Measurements from ENCODE around the gene C22orf15. TPM values are rescaled to one million over a fixed set of nuclear protein-coding genes. Genes with fewer than 3 reads are reported as not detected.
A peak's percentile ranks its signal among the peaks of the same experiment; 100 is the strongest.

Gene C22orf15
- total RNA-seq, 1 donor from 2014 or later, result 0.49 TPM

DNA sequence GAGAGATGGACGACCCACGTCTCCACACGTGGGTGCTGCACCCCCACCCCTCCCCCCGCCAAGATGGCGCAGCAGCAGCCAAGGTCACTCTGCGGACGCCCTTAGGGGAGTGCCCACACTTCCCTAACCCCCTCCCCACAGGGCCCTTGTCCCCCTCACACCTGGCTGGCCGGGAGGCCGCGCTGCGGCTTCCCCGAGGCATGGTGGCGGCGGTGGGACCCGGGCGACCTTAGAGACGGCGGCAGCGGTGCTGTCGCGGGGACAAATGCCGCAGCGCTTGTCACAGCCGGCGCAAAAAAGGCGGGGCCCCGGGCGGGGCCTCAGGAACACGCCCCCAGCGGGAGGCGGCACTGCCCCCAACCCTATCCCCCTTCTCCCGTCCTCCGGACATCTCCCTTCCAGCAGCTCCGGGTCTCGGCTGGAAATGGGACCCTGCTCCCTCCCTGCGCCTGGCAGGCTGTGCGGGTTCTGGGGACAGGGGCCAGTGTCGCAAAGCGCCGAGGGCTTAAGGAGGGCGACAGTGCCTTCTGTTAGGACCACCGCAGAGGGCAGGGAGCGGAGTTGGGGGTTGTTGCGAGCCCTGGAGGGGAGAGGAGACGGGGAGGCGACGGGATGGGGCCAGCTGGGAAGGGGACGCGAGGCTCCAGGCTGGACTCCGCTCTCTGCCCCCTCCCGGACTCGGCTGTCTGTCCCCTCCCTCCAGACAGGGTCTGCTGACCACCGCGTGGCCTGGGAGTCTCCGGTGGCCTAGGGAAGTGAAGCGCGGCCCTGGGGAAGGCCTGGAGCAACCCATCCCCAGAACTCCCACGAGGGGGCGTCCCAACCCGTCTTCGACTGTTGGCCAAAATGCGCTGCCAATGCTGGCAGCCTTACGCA, 5.1 kb downstream of the C22orf15 start, which contains the start of gene CHCHD10:
Gene CHCHD10 (minus strand): TSS at position 300 of the 876 bp plus-strand sequence. CDS start 98 bp downstream, at position 202.
- DNase-seq (ENCODE audit: low spot score) (peak; percentile 93), ATAC-seq (peak; percentile 86)
- intact Hi-C loops (cut with DNase I), result loop anchor here (5.0 kb wide), 1 partner anchor 79 kb away; no protein-coding TSS in a partner anchor

DNA sequence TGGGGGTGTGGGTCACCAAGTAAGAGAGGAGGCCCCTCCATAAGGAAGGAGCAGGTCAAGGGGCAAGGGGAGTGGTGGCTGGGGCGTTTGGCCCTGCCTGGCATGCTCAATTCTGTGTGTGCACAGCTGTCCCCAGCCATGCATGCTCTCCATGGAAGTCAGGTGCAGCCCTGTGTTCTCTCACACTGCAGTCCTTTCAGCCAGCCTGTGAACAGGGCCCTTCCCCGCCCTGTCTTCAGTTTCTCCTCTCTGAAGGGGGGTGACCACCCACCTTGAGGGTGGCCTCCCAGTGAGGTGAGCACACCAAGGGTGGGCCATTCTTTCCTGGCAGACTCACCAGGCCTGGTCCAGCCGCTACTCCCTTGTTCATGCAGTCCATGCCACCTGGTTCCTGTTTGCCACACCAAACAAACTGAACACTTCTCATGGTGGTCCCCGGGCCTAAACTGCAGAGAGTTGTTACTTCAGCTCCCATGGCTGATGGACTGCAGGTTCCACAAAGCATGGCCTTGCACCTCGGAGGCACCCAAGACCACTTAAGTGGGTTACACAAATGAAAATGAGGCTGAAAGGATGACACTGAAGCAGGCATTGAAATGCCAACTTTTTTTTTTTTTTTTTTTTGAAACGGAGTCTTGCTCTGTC, 6.7 kb downstream of the C22orf15 start:
- intact Hi-C loops (cut with DNase I), result loop anchor here (5.0 kb wide), 1 partner anchor 78 kb away; no protein-coding TSS in a partner anchor
- no peak for DNase-seq (ENCODE audit: low spot score)
- no peak for ATAC-seq

DNA sequence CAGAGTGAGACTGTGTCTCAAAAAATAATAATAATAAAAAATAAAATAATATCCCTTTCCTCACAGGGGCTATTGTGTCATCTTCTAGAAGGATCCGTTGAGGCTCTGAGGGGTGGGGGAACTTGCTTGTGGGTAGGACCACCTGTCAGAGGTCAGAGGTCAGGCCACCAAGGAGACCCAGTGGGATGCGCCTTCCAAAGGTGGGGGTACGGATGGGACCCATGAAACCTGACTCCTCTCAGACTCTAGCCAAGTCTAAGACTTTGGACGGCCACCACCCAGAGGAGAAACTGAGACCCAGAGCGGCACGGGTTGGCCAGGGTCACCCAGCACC, 9.5 kb downstream of the C22orf15 start:
- intact Hi-C loops (cut with DNase I), result no loop called here

DNA sequence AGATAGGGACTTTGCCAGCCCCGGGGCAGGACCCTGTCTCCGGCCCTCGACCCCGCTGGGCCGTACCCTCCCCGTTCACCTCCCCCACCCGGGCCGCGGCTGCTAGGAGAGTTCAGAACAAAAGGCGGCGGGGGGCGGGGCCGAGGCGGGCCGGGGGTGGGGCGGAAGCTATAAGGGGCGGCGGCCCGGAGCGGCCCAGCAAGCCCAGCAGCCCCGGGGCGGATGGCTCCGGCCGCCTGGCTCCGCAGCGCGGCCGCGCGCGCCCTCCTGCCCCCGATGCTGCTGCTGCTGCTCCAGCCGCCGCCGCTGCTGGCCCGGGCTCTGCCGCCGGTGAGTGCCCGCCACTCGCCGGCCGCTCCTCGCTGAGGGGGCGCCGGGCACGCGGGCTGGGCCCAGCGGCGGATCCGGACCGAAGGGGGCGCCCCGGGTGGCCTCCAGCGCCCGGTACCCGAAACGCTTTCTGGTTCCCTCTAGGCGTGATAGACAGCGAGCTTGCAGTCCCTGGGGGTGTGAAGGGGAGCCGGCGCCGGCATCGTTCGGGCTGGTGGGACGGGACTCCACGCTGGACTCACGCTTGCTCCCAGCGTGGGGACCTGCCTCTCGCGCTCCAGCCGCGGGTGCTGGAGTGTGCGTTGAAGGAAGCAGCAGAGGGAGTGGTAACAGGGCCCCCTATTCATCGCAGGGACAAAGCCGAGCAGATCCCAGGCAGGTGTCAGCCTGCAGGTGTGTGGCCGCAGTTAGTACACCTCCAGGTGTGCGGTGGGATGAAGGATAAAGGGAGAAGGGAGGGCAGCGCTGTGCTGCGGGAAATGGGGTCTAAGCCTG, 10.1 kb downstream of the C22orf15 start, which contains the start of gene MMP11:
Gene MMP11 (plus strand): TSS at position 201 of the 825 bp plus-strand sequence. CDS start 22 bp downstream, at position 223.
- intact Hi-C loops (cut with DNase I), result no loop called here
- ATAC-seq (peak; percentile 33), DNase-seq (ENCODE audit: low spot score) (peak; percentile 83)

More for the DNA sequence above, 9.5 kb downstream of the C22orf15 start:
- DNase-seq (ENCODE audit: low spot score), result no peak
- no peak for ATAC-seq

DNA sequence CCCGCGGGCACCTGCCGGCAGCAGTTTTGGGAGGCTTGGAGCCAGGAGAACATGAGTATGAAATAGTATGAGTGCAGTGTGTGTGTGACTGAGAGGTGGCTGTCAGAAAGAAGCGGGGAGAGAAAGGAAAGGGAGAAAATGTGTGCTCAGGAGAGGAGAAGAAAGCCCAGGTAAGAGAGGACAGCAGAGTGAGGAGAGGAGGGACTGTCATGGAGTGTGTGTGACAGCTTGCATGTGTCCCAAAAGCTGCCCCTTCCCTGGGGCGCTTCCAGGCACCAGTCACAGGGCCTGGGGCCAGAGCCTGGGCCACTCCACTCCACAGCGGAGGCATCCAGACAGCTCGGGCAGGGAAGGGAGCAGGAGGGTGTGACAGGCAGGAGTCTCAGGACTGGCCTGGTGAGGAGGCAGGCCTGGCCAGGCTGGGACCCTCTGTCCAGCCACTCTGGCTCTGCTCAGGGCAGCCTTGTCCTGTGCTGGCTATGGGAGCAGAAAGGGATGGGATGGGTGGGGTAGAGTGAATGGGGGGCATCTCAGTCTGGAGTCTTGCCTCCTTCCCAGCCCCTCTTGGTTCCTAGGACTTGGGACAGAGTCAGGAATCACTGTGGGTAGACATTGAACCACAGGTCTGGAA, 10.8 kb downstream of the C22orf15 start:
- ATAC-seq, result peak; percentile 18

DNA sequence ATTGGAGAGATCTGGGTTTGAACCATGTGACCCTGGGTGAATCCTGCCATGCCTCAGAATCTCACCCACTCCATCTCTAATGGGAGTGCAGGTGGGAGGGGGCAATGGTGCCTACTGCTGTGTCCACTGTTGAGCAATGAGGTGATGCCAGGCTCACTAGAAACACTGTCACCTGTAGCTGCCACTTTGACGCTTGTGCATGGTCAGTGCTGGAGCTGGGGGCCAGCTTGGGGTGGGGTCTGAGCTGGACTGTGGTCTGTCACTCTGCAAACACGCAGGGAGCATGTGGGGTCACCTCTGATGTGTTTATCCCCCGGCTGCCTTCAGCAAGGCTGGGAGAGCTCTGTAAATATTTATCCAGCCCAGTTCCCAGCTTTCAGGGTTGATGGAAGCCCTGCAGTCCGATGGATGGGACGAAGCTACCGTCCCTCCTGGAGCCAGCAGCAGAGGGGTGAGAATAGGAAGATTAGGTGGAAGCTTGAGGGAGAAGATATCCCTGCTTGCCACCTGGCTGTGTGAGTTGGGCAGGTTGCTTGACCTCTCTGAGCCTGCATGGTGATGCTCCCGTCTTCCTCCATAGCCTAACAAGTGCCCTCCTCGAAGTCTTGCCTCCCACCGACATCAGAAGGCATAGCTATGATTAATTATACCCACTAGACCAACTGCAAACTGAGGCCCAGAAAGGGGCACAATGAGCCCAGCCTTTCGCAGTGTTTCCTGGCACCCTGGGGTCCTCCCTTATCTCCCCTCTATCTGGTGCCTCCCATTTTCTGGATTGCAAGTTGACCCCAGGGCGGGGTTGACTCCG, 11.5 kb downstream of the C22orf15 start:
- DNase-seq (ENCODE audit: low spot score) (no peak), ATAC-seq (no peak)

More for the DNA sequence above, 10.8 kb downstream of the C22orf15 start:
- no peak for DNase-seq (ENCODE audit: low spot score)
- intact Hi-C loops (cut with DNase I), result no loop called here

DNA sequence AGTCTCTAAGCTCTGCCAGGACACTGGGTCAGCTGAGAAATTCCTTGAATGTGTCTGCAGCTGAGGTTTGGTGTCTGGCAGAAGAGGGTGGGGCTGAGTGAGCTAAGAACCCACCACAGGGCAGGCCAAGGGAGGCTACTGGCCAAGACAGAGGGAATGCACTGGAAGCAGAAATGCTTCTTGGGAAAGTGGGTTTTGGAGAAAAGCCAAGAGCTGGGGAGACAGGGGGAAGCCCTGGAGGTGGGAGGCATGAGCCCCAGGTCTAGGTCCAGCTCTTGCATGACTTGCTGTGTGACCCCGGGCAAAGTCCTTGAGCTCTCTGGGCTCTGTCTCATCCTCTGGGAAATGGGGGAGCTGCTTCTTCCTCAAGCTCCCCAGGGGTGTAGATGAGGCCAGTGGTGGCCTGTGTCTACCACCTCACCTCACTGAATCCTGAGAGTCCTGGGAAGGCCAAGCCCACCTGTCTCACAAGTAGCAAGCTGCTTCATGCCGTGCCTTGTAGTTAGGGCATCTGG, 12.2 kb downstream of the C22orf15 start:
- ATAC-seq (peak; percentile 44), DNase-seq (ENCODE audit: low spot score) (no peak)
- intact Hi-C loops (cut with DNase I), result loop anchor here (5.0 kb wide), 1 partner anchor 62 kb away; the partner anchor contains the start of gene DERL3

More for the DNA sequence above, 11.5 kb downstream of the C22orf15 start:
- intact Hi-C loops (cut with DNase I), result no loop called here

DNA sequence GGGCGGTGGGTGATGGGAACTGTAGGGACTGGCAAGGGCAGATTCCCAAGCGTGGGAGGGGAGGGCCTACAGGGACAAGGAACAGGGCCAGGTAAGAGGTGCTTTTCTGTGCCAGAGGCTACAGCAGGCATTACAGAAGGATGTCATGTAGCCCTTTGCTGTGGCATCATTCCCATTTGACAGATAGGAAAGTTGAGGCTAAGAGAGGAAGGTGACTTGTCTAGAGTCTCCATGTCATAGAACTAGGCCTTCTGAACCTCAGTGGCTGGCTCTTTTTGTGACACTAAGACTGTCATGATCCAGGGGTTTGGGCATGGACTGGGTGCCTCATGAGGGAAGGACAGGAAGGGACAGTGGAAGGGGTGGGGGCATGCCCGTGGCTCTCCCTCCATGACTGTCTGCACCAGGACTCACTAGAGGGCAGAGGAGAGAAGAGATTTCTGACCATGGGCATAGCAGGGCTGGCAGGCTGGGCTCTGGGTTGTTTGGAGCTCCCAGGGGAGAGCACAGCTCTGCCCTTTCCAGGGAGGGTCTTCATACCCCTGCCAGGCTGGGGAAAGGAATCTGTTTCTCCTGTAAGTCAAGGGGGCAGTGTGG, 13.1 kb downstream of the C22orf15 start:
- no peak for ATAC-seq
- no peak for DNase-seq (ENCODE audit: low spot score)
- intact Hi-C loops (cut with DNase I), result loop anchor here (5.0 kb wide), 1 partner anchor 61 kb away; the partner anchor contains the start of gene DERL3

DNA sequence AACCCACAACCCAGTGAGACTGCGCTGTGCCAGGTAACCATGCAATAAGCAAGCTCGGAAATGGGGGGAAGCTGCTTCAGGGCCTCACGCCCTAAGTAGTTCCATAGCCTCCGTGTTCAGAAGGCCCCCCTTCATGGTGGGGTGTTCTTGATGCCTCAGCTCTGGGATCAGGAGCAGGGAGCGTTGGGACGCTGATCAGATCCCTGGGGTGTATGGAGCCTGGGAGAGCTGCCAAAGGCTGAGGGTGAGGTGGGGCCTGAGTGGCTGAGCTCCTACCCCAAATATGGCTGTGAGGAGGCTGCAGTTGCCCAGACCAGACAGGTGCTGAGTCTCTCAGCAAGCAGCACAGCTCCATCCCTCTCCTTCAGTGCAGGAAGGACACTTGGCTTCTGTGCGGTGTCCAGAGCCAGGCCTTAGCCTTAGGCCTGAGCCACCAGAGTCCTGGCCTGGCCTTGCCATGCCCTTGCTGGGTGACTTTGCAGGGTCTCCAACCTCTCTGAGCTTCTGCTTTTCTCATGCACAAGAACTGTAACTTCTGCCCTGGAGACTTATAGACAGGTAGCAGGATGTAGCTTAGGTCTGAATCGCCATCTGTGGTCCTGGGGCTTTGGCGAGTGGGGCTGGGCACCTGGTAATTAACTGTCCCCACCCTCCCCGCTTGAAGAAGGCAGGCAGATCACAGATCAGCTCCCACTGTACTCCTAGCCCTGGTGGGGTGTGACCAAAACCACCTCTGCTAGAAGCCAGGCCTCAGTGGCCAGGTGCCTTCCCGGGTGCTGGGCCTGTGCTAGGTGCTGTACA, 15.2 kb downstream of the C22orf15 start:
- DNase-seq (ENCODE audit: low spot score) (no peak), ATAC-seq (no peak)
- intact Hi-C loops (cut with DNase I), result loop anchor here (5.0 kb wide), 1 partner anchor 59 kb away; the partner anchor contains the start of gene DERL3

DNA sequence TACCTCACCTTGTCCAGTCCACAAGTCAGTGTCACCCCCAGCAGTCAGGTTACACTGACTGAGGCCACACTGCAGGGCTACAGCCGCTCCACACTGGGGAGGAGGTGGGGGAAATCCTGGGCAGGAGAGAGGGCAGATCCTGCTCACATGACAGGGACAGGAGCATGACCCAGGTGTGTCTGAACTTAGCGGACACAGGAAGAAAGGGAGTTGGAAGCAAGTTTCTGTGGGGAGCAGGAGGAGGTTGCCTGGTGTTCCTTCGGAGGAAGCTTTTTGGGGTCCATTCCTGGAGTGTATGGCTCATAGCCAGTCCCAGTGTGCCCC, 15.7 kb downstream of the C22orf15 start:
- ATAC-seq (no peak), DNase-seq (ENCODE audit: low spot score) (no peak)
- intact Hi-C loops (cut with DNase I), result loop anchor here (5.0 kb wide), 1 partner anchor 59 kb away; the partner anchor contains the start of gene DERL3

DNA sequence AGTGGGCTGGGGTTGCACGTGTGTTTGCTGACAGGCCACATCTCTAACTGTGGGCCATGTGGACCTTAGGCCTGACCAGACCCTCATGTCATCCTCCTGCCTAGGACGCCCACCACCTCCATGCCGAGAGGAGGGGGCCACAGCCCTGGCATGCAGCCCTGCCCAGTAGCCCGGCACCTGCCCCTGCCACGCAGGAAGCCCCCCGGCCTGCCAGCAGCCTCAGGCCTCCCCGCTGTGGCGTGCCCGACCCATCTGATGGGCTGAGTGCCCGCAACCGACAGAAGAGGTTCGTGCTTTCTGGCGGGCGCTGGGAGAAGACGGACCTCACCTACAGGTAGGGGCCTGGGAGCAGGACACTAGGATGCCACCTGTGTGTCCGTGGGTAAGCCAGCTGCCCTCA, 16.3 kb downstream of the C22orf15 start:
- DNase-seq (ENCODE audit: low spot score) (no peak), ATAC-seq (no peak)
- intact Hi-C loops (cut with DNase I), result loop anchor here (5.0 kb wide), 1 partner anchor 58 kb away; the partner anchor contains the start of gene DERL3

DNA sequence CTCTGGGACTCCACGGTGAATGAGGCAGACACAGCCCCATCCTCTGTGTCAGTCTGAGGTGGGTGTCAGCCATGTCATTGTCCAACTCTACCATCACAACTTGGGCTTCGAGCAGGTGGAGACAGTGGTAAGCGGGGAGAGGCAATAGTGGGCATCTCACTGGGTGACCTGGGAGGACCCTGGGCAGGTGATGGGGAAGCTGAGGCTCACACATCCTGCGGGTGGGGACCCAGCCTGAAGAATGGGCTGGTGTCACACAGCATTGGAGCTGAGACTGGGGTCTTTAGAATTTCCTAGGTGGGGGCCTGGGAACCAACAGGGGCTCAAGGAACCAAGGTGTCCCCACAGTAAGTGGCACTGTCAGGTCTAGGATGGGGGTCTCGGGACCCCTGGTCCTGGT, 16.9 kb downstream of the C22orf15 start:
- no peak for ATAC-seq
- DNase-seq (ENCODE audit: low spot score), result no peak
- intact Hi-C loops (cut with DNase I), result loop anchor here (5.0 kb wide), 1 partner anchor 58 kb away; the partner anchor contains the start of gene DERL3

DNA sequence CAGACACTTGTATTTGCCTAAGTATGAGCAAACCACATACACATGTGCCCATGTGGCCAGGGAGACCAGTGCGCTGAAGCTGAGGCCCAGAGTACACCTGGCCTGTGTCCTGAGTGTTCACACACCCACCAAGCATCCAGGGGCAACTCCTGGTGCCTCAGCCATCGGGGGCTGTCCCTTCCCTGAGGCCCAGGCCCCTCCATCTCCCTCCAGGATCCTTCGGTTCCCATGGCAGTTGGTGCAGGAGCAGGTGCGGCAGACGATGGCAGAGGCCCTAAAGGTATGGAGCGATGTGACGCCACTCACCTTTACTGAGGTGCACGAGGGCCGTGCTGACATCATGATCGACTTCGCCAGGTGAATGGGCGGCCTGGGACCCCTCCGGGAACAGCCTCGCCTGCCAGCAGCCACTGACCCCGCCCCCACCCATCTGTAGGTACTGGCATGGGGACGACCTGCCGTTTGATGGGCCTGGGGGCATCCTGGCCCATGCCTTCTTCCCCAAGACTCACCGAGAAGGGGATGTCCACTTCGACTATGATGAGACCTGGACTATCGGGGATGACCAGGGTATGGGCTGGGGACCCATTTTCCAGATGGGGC, 17.5 kb downstream of the C22orf15 start:
- ATAC-seq, result no peak
- DNase-seq (ENCODE audit: low spot score), result no peak
- intact Hi-C loops (cut with DNase I), result no loop called here

DNA sequence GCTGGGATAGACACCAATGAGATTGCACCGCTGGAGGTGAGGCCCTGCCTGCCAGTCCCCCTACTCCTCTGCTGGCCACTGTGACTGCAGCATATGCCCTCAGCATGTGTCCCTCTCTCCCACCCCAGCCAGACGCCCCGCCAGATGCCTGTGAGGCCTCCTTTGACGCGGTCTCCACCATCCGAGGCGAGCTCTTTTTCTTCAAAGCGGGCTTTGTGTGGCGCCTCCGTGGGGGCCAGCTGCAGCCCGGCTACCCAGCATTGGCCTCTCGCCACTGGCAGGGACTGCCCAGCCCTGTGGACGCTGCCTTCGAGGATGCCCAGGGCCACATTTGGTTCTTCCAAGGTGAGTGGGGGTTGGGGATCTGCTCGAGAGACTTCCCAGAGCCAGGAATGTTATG, 18.3 kb downstream of the C22orf15 start:
- ATAC-seq (peak; percentile 5), DNase-seq (ENCODE audit: low spot score) (no peak)
- intact Hi-C loops (cut with DNase I), result no loop called here

DNA sequence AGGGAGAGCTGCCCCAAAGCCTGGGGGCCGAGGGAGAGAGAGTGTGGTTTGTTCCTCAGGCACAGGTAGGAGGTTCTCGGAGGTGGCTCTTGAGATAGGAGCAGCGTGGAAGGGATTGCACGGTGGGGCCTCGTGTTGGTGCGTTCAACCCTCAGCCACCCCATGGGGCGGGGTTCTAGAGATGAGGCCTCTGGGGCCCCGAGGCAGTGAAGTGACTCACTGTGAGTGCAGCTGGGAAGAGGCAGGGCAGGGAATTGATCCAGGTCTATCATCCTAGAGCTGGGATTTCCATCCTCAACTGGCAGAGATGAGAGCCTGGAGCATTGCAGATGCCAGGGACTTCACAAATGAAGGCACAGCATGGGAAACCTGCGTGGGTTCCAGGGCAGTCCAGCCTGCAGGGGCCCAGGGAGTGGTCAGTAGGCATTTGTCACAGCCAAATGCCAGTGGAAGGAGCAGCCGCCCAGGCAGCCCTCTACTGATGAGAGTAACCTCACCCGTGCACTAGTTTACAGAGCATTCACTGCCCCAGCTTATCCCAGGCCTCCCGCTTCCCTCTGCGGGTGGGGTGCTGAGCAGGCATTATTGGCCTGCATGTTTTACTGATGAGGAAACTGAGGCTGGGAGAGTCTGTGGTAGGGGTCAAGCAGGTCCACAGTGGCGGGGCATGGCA, 18.9 kb downstream of the C22orf15 start:
- intact Hi-C loops (cut with DNase I), result no loop called here
- ATAC-seq (peak; percentile 16), DNase-seq (ENCODE audit: low spot score) (no peak)
